GM21528 (cell line): ENCODE data around the gene TMEM258.
A peak's percentile ranks its signal among the peaks of the same experiment; 100 is the strongest.

Experiments used
- ATAC-seq: cut with Tn5 transposase; IDR thresholded peaks from one replicate; pipeline ENCODE4 v1.9.1; 2021; ENCODE audit warnings: mild to moderate bottlenecking, moderate library complexity; ENCODE audit not compliant: unreplicated experiment, low FRiP score

Gene TMEM258

DNA sequence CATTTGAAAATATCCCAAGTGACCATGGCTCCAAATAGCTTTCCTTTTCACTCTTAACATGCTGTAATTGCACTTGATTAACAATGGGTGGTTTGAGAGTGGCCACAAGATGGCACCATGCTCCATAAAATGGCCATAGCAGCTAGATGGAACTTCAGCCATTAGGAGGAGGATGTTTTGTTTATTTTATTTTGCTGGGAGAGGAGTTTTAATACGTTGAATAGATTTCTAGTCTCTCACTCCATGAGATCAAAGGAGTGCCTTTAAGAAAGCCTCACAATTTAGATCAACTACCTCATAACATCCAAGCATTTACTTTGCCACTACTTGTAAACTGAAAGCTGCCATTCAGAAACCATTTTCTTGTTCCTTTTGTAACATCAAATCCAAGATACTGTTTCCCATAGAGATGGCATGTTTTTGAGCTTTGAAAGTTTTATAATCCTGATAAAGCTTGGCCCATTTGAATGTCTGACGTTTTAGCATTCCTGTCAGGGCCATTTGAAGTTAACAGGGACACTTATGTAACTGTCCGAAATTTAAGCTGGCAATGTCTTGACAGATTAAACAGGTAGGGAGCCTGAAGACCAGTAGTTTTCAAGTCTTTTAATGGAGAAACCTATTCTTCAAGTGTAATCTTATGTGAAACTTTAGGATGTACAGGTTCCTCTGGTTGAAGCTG lies 5.0 kb upstream of the TMEM258 start:
- ATAC-seq, result no peak

DNA sequence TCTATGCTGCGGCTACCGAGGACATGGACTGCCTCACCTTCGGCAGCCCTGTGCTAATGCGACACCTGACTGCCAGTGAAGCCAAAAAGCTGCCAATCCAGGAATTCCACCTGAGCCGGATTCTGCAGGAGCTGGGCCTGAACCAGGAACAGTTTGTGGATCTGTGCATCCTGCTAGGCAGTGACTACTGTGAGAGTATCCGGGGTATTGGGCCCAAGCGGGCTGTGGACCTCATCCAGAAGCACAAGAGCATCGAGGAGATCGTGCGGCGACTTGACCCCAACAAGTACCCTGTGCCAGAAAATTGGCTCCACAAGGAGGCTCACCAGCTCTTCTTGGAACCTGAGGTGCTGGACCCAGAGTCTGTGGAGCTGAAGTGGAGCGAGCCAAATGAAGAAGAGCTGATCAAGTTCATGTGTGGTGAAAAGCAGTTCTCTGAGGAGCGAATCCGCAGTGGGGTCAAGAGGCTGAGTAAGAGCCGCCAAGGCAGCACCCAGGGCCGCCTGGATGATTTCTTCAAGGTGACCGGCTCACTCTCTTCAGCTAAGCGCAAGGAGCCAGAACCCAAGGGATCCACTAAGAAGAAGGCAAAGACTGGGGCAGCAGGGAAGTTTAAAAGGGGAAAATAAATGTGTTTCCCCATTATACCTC lies 3.6 kb upstream of the TMEM258 start:
- no peak for ATAC-seq

DNA sequence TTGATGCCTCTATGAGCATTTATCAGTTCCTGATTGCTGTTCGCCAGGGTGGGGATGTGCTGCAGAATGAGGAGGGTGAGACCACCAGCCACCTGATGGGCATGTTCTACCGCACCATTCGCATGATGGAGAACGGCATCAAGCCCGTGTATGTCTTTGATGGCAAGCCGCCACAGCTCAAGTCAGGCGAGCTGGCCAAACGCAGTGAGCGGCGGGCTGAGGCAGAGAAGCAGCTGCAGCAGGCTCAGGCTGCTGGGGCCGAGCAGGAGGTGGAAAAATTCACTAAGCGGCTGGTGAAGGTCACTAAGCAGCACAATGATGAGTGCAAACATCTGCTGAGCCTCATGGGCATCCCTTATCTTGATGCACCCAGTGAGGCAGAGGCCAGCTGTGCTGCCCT lies 3.1 kb upstream of the TMEM258 start:
- no peak for ATAC-seq

DNA sequence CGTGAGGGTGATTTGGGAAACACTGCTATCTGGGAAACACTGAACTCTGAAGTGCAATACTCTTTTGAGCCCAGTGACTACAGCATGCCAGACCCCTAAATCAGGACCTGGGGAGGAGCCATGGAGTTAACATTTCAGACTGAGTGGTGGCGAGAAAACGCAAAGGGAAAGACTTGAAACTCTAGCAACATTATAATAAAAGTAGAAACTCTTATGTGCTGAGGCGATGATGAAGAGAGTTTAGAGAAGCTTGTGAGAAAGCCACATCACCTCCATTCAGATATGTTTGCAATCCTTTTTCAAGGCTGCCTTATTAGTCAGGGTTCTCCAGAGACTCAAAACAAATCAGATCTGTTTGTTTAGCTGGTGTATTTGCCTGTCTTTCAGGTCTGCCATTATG lies 2.2 kb upstream of the TMEM258 start:
- ATAC-seq, result no peak

DNA sequence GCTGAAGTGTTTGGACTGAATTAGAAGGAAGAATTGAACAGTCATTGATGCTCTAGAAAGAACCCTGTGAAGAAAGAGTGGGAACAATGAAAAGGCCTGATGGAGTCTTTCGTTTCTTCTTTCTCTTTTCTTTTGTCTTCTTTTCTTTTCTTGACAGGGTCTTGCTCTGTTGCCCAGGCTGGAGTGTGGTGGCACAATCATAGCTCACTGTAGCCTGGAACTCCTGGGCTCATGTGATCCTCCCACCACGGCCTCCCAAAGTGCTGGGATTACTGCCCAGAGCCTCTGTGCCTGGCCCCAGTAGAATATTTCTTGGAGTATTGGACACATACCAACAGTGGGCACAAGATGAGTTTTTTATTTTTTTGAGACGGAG lies 1.4 kb upstream of the TMEM258 start:
- no peak for ATAC-seq

DNA sequence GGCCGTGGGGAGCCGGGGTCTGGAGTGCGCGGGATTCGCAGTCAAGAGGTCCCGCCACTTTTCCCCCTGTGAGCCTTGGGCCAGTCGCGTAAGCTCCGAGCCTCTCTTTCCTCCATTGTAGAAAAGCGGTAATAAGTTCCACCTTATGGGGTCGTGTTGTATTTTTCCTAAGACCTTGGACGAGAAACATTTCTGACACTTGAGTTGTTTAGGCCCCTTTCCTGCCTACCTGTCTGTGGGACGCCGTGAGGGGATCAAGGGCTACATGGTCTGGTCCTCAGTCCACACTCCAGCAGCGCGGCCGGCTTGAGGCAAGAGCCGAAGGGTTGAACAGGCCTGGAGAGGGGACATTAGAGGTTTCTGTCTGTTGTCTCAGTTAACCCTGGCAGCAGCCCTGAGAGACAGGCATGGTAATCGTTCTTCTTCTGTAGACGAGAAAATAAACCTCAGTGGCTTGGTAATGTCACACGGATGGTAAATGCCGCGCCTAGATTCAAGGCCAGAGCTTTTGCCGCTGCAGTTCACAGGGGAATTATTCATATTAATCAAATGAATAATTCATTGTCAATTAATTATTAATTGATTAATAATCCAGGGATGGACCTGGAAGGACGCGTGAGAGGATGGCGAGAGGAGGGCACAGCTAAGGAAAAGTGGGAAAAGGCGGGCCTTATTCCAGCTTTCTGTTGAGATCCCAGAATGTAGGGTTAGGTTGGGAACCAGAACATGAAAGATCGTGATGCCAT lies 857 bp upstream of the TMEM258 start:
- peak; percentile 32 for ATAC-seq

DNA sequence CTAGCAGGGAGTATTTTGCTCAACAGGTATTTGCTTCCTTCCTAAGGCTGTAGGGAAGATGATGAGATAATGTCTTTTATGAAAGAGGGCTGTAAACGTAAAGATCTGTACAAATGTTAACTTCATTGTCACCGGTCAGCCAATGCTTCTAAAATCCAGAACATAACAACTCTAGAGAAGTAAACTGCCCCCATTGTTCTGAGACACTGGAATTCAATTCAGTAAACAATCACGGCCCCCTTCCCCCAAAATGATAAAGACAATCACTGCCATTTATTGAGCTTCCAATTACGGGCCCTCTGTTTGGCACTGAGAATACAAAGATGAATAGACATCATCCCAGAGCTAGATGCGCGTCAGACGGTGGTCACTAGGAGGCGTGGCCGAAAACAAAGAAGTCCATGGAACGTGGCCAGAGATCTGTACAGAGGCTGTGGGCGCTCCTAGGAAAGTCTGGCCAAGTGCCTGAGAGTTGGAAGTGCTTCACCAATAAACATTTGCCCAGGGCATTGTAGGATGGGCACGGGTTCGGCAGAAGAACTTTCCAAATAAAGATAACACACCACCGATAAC lies 576 bp downstream of the TMEM258 start:
- peak; percentile 29 for ATAC-seq

DNA sequence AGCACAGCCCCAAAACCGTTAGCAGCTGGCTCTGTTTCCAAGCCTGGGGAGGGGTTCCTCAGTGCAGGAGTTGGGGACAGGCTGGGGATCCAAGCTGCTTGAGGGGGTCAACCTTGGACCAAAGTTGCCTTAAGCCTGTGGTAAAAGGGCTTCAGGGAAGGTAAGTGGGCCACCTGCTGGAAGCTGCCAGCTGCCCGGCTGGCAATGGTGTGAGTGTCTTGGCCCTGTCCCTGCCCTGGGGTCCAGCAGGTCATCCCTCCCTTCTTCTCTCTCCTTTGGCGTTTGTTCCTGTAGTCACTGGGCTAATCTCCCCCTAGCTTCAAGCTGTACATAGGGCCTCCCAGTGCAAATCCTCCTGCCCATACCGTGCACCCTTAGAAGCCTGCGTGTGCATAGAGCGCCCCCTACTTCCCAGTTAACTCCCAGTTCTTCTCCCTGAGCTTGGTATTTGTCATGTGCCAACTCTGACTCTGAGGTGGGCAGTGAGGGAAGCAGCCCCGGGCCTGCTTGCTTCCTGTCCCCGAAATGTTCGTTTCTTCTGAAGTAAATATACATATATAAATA lies 4.4 kb downstream of the TMEM258 start:
- ATAC-seq, result no peak

DNA sequence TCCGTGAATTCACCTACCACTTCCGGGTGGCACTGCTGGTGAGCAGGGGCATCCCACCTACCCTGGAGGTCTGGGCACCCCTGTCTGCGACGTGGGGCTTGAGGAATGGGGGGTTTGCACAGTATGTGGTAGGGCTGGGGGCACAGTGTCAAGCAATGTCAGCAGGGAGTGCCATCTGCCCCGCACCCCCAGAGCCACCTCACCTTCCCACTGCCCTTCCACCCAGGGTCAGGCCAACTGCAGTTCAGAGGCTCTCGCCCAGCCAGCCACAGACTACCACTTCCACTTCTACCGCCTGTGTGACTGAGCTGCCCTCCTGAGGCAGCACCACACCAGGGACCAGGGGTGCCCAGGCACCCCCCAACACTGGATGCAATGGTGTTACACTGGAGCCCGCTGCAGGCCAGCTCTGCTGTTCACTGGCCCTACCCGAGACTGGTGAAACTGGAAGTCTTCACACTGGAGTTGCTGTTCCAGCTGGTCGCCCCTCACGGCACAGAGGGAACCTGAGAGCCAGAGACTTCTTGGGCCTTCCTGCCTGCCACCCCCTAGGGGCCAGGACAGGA lies 6.5 kb downstream of the TMEM258 start:
- ATAC-seq, result no peak

DNA sequence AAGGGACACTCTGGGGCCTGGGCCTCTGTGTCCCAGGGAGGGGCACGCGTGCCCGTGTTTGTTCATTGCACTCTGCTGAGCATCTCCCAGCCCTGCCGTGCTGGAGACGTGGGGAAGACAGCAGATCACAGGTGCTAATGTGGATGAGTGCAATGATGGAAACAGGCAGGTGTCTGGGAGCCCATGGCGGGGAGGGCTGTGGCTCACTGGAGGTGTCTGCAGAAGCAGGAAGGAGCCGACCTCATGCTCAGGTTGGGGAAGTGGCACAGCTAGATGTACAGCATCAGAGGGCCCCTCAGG lies 7.9 kb downstream of the TMEM258 start:
- ATAC-seq, result no peak

DNA sequence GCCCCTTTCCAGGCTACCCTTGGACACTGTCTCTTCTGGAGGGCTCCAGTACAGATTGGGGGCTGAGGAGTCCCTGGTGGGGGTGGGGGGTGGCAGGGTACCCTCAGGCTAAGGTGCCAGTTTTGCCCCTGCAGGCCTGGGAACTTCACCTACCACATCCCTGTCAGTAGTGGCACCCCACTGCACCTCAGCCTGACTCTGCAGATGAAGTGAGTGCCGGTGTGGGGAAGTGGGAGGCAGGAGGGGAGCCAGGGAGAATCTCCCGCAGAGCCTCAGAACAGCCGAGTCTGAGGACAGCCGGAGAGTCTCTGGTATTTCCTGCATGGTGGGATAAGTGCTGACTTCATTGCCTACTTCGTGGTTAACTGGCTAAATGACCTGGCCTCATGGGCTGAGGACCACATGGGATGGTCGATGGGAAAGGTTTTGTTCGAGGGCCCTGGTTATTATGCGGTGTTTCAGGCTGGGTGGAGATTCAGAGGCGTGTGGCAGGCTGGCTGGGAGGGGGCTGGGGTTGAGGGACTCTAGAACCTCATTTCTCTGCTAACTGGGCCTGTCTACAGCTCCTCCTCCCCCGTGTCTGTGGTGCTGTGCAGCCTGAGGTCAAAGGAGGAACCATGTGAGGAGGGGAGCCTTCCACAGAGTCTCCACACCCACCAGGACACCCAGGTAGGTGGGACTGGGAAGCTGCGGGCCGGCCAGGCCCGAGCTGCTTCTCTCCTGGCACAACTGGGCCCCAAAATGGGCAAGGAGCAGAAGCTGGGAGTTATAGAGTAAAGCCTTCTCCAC lies 8.5 kb downstream of the TMEM258 start:
- no peak for ATAC-seq

DNA sequence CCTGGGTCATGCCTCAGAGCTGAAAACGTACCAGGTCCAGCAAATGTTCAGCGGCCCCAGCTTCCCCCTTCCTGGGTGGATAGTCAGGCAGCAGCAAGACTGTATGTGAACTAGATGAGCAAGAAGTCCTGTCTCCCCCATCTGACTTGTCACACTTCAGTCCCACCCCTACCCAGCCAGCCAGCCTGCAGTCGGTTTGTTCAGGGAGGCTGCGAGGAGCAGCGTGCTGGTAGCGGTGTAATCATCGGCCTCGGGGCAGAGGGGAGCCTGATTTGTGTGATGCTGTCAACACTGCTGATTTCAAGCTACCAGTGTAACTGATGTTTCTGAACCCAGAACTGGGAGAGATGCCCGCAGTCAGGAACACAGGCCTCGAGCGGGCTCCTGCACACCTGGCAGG lies 9.6 kb downstream of the TMEM258 start:
- ATAC-seq, result no peak

DNA sequence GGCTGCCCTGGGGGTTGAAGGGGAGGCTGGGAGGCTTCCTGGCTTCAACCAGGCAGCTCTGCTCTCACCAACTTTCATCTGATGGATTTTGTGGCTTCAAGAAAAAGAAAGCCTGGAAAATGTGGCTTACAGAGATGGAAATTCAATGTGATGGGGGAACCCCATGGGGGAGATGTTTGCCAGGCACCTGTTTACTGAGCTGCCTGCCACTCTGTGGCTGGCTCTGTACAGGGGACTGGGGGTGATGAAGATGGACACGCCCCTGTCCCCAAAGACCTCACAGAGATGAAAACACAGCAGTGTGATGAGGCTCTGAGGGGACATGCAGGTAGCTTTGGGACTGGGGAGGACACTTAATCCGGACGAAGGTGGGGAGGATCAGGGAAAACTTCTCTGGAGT lies 10.1 kb downstream of the TMEM258 start:
- ATAC-seq, result no peak

DNA sequence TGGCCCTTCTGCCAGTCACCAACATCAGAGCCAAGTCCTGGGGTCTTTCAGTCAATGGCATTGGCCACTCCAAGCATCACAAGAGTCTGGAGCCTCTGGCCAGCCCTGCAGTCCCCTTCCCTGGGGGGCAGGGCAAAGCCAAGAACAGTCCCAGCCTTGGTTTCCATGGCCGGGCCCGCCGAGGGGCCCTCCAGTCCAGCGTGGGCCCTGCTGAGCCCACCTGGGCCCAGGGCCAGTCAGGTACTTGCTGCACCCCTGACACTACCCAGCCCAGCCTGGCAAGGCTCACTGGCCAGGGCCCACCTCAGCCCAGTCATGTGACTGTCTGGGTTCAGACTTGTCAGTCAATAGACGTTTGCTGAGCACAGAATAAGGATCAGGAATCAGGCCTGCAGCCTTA lies 10.8 kb downstream of the TMEM258 start:
- ATAC-seq, result no peak

DNA sequence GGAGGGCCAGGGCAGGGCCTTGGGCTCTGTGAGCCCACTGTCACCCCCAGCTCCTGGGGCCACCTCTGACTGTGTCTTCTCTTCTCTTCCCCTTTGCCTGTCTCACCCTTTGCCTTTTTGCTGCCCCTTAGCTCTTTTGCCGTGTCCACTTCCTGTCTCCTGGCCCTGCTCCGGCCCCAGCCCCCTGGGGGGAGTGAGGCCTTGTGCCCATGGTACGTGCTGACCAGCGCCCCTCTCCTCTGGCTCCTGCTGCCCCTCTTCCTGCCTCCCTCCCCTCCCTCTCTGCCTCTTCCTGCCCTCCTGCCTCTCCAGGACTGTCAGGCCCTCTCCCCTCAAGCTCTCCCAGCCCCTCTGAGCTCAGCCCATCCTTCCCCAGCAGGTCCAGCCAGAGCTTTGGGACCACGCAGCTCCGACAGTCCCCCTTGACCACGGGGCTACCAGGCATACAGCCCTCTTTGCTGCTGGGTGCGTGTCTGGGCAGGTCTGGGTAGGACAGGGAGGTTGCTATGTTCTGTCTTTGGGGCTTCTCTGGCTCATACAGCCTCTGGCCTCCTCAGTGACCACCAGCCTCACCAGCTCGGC lies 11.7 kb downstream of the TMEM258 start:
- no peak for ATAC-seq

DNA sequence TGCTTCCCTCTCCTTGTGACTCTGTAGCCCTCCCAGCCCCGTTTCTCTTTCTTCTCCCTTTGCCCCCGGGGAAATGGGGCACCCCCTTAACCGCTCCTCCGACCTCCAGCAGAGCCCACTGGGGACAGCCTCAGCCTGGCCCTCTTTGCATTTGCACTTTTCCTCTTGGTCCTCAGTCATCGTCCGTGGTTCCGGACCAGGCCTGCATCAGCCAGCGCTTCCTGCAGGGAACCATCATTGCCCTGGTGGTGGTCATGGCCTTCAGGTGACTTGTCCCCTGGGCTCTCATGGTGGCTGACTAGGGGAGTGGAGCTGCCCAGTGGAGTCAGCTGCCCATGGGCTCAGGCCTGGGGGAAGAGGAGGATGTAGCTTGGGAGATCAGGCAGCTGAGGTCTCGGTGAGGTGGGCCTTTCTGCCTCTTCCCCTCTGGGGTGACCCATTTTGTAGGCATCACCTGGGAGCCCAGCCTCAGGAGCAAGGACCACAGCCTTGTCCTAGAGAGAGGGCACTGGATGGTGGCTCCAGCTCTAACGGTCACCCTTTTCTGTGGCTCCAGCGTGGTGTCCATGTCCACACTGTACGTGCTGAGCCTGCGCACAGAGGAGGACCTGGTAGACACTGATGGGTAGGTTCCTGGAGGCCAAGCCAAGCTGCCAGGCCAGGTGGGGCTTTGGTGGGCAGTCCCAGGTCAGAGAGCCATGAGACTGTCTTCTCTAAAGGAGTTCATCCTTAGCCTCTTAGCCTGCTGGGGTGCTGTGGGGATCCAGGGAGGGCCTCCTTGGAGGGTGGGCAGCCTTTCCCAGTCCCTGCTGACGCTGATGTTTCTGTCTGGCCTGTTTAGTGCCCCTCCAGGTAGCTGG lies 12.5 kb downstream of the TMEM258 start:
- ATAC-seq, result no peak

DNA sequence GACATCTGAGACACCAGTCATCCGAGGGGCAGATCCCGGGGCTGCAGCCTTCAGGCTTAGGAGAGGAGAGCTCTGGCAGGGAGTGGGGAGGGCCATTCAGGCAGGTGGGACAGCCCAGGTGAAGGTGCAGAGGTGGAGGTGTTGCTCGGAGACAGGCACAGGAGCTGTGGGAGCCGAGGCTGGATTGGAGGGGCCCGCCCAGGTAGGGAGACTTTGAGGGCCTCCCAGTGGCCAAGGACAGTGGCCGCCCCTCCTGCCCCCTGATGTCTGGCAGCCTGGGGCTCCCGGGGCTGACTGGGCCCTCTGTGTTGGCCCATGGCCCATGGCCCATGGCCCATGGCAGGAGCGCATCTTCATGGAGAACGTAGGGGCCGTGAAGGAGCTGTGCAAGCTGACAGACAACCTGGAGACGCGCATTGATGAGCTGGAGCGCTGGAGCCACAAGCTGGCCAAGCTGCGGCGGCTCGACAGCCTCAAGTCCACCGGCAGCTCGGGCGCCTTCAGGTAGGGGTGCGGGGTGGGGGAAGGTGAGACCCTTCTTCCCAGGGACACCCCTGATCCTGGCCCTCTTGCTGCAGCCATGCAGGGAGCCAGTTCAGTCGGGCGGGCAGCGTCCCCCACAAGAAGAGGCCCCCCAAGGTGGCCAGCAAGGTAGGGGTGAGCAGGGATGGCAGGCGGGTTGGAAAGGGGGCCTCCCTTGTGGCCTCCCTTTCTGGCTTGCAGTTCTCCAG lies 13.3 kb downstream of the TMEM258 start:
- ATAC-seq, result no peak

DNA sequence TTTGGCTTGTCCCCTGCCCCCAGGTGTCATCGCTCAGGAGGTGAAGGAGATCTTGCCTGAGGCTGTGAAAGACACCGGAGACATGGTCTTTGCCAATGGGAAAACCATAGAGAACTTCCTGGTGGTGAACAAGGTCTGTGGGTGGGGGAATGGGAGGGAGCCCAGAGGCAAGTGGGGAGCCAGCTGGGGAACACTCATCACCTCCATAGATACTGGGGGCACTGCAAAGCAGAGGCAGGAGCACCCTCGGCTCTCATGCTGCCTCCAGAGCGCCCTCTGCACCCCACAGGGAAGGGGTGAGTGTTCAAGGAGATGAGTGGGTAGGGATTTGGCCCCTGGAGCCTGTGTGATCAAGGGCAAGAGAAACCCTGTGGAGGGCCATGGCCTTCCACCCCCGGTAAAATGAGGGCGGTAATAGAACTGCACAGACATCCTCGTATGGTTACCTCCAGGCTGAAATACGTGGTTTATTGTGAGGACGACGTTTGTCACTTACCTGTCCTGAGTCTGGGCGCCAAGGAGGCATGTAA lies 14.0 kb downstream of the TMEM258 start:
- ATAC-seq, result no peak
